GM20000 (cell line): ENCODE measurements around the gene KIF26B.

Experiments
- DNase-seq: peaks from one replicate; pipeline ENCODE4 v3.0.0; 2012; ENCODE audit warnings: low spot score
- CTCF ChIP-seq: IDR thresholded peaks from 2 replicates; pipeline ENCODE4 v1.5.1; 2012; ENCODE audit warnings: mild to moderate bottlenecking, control low read depth; ENCODE audit errors: extremely low read depth, missing control alignments

Gene KIF26B

GRCh38 chr1:245154429-245155271, at the start of gene KIF26B:
Gene KIF26B, plus strand, starts transcription at chr1:245154985. Its CDS starts 440 bp downstream, at chr1:245155425.
- TF ChIP-seq CTCF, result no peak
- DNase-seq, result peak; percentile 73

GRCh38 chr1:245105042-245105441, 49.7 kb upstream of the KIF26B start:
- DNase-seq, result no peak
- no peak for TF ChIP-seq CTCF

- TF ChIP-seq CTCF, result no peak
- DNase-seq, result no peak
Observed at GRCh38 chr1:245105815-245106410, 48.9 kb upstream of the KIF26B start.

GRCh38 chr1:245107776-245108114, 47.0 kb upstream of the KIF26B start:
- no peak for TF ChIP-seq CTCF
- DNase-seq, result no peak

- DNase-seq, result no peak
- TF ChIP-seq CTCF, result no peak
Observed at GRCh38 chr1:245108246-245108645, 46.5 kb upstream of the KIF26B start.

GRCh38 chr1:245108909-245109308, 45.9 kb upstream of the KIF26B start:
- DNase-seq, result no peak
- TF ChIP-seq CTCF, result no peak

- no peak for DNase-seq
- no peak for TF ChIP-seq CTCF
Observed at GRCh38 chr1:245110406-245110805, 44.4 kb upstream of the KIF26B start.
